ENCODE data around the gene PPRC1. TPM values are rescaled to one million over a fixed set of nuclear protein-coding genes. Genes with fewer than 3 reads are reported as not detected.

The PPRC1 gene
- total and polyA plus RNA-seq, 2 donors (not counting 1 experiment from before 2014, with no cell fraction given), result 23.3 to 36.3 TPM

DNA sequence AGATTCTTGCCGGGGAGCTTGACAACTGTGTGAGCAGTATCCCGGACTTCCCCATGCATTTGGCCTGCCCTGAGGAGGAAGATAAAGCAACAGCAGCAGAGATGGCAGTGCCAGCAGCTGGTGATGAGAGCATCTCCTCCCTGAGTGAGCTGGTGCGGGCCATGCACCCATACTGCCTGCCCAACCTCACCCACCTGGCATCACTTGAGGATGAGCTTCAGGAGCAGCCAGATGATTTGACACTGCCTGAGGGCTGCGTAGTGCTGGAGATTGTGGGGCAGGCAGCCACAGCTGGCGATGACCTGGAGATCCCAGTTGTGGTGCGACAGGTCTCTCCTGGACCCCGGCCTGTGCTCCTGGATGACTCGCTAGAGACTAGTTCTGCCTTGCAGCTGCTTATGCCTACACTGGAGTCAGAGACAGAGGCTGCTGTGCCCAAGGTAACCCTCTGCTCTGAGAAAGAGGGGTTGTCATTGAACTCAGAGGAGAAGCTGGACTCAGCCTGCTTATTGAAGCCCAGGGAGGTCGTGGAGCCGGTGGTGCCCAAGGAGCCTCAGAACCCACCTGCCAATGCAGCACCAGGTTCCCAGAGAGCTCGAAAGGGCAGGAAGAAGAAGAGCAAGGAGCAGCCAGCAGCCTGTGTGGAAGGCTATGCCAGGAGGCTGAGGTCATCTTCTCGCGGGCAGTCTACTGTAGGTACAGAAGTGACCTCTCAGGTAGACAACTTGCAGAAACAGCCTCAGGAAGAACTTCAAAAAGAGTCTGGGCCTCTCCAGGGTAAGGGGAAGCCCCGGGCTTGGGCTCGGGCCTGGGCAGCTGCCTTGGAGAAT, 6.7 kb downstream of the PPRC1 start:
- no peak overlapping the region for H3K4me2 ChIP-seq (replicated peaks; ENCODE audit: low read depth, low read length, poor library complexity, severe bottlenecking)
- no peaks in the 10 kb centered on the region for H3K27me3 Mint-ChIP-seq
- peaks cover 17% of the 10 kb centered on the region for H3K4me1 Mint-ChIP-seq
- no peak overlapping the region for H3K27ac ChIP-seq (ENCODE audit: low read length in 2 of 2)
- peaks cover 0 to 51% of the 10 kb centered on the region in 2 experiments for H3K36me3 ChIP-seq (replicated peaks in 1 of 2; ENCODE audit: control extremely low read depth in 1 of 2, control insufficient read depth in 1 of 2, extremely low read depth in 1 of 2, insufficient read depth in 2 of 2, low read length in 1 of 2)
- H3K27me3 ChIP-seq (replicated peaks in 1 of 4; ENCODE audit: control extremely low read depth in 1 of 4, control insufficient read depth in 3 of 4, insufficient read depth in 4 of 4, low read length in 3 of 4), result no peaks in the 10 kb centered on the region
- 98% methylated on average over 13 of the region's 15 CpGs for WGBS (ENCODE audit: insufficient coverage)
- H3K4me1 ChIP-seq (ENCODE audit: control insufficient read depth in 2 of 2, insufficient read depth in 2 of 2, low read length in 2 of 2), result peaks cover 6 to 8% of the 10 kb centered on the region in 2 donors
- TF ChIP-seq EZH2 (IDR thresholded peaks at IDR 0.05; ENCODE audit: borderline replicate concordance, insufficient read depth, low read depth, low read length, poor library complexity, severe bottlenecking), result no peak
- TF ChIP-seq, protein P1, sequence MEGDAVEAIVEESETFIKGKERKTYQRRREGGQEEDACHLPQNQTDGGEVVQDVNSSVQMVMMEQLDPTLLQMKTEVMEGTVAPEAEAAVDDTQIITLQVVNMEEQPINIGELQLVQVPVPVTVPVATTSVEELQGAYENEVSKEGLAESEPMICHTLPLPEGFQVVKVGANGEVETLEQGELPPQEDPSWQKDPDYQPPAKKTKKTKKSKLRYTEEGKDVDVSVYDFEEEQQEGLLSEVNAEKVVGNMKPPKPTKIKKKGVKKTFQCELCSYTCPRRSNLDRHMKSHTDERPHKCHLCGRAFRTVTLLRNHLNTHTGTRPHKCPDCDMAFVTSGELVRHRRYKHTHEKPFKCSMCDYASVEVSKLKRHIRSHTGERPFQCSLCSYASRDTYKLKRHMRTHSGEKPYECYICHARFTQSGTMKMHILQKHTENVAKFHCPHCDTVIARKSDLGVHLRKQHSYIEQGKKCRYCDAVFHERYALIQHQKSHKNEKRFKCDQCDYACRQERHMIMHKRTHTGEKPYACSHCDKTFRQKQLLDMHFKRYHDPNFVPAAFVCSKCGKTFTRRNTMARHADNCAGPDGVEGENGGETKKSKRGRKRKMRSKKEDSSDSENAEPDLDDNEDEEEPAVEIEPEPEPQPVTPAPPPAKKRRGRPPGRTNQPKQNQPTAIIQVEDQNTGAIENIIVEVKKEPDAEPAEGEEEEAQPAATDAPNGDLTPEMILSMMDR (IDR thresholded peaks at IDR 0.05), result no peak
- no peak overlapping the region for H3K4me3 ChIP-seq (ENCODE audit: control extremely low read depth in 1 of 5, extremely low read depth in 1 of 5, insufficient read depth in 1 of 5, low read depth in 2 of 5, low read length in 4 of 5)
- no peak overlapping the region for H3K4me3 Mint-ChIP-seq
- no peak overlapping the region for H3K9ac ChIP-seq (ENCODE audit: low read length)
- no peak overlapping the region for H3K27ac Mint-ChIP-seq
- H3K9me3 Mint-ChIP-seq (ENCODE audit: insufficient read depth), result no peaks in the 10 kb centered on the region
- ChIA-PET CTCF (interaction anchor here (1.2 kb wide), 1 partner anchor 66 kb away, joined by 3 read pairs; no protein-coding TSS in a partner anchor), POLR2A (no interaction called here)
- no peak for ATAC-seq (ENCODE audit: low read depth)
- no peak for DNase-seq
- peaks cover 70% of the 10 kb centered on the region for H3K79me2 ChIP-seq (ENCODE audit: control insufficient read depth, insufficient read depth, low read length)
- intact Hi-C loops (cut with micrococcal nuclease), result loop anchor here (10.0 kb wide), 1 partner anchor 775 kb away; the partner anchor contains the start of gene CNNM2
- peaks cover 64% of the 10 kb centered on the region for H4K20me1 ChIP-seq (ENCODE audit: control insufficient read depth, insufficient read depth, low read length, poor library complexity, severe bottlenecking)
- H2AFZ ChIP-seq (ENCODE audit: insufficient read depth, low read depth, low read length, poor library complexity, severe bottlenecking), result no peak overlapping the region
- H3K9me3 ChIP-seq (ENCODE audit: control extremely low read depth in 1 of 3, control insufficient read depth in 2 of 3, insufficient read depth in 1 of 3, low read length in 2 of 3), result no peaks in the 10 kb centered on the region

DNA sequence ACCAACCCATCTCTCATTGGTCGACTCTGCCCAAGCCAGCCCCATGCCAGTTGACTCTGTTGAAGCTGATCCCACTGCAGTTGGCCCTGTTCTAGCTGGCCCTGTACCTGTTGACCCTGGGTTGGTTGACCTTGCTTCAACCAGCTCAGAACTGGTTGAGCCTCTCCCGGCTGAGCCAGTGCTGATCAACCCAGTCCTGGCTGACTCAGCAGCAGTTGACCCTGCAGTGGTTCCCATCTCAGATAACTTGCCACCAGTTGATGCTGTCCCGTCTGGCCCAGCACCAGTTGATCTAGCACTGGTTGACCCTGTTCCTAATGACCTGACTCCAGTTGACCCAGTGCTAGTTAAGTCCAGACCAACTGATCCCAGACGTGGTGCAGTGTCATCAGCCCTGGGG, 7.4 kb downstream of the PPRC1 start:
- ATAC-seq (ENCODE audit: low read depth) (no peak), DNase-seq (no peak)
- Histone ChIP-seq H3K36me3 (replicated peaks in 1 of 2; ENCODE audit: control extremely low read depth in 1 of 2, control insufficient read depth in 1 of 2, extremely low read depth in 1 of 2, insufficient read depth in 2 of 2, low read length in 1 of 2) (peaks cover 0 to 56% of the 10 kb centered on the region in 2 experiments), H3K9me3 (ENCODE audit: control extremely low read depth in 1 of 3, control insufficient read depth in 2 of 3, insufficient read depth in 1 of 3, low read length in 2 of 3) (no peaks in the 10 kb centered on the region), H3K4me3 (ENCODE audit: control extremely low read depth in 1 of 5, extremely low read depth in 1 of 5, insufficient read depth in 1 of 5, low read depth in 2 of 5, low read length in 4 of 5) (no peak overlapping the region), H3K79me2 (ENCODE audit: control insufficient read depth, insufficient read depth, low read length) (peaks cover 63% of the 10 kb centered on the region), H3K9ac (ENCODE audit: low read length) (no peak overlapping the region), H3K27ac (ENCODE audit: low read length in 2 of 2) (no peak overlapping the region), H3K4me1 (ENCODE audit: control insufficient read depth in 2 of 2, insufficient read depth in 2 of 2, low read length in 2 of 2) (peaks cover 0 to 7% of the 10 kb centered on the region in 2 donors), H3K27me3 (replicated peaks in 1 of 4; ENCODE audit: control extremely low read depth in 1 of 4, control insufficient read depth in 3 of 4, insufficient read depth in 4 of 4, low read length in 3 of 4) (no peaks in the 10 kb centered on the region), H4K20me1 (ENCODE audit: control insufficient read depth, insufficient read depth, low read length, poor library complexity, severe bottlenecking) (peaks cover 56% of the 10 kb centered on the region), H3K4me2 (replicated peaks; ENCODE audit: low read depth, low read length, poor library complexity, severe bottlenecking) (no peak overlapping the region), H2AFZ (ENCODE audit: insufficient read depth, low read depth, low read length, poor library complexity, severe bottlenecking) (no peak overlapping the region)
- POLR2A ChIA-PET, result no interaction called here
- WGBS (ENCODE audit: insufficient coverage), result 89% methylated on average over 4 of the region's 4 CpGs
- CTCF ChIA-PET, result no interaction called here
- intact Hi-C loops (cut with micrococcal nuclease), result no loop called here
- Mint-ChIP-seq H3K4me1 (peaks cover 11% of the 10 kb centered on the region), H3K4me3 (no peak overlapping the region), H3K27ac (no peak overlapping the region), H3K9me3 (ENCODE audit: insufficient read depth) (no peaks in the 10 kb centered on the region), H3K27me3 (no peaks in the 10 kb centered on the region)
- TF ChIP-seq EZH2 (IDR thresholded peaks at IDR 0.05; ENCODE audit: borderline replicate concordance, insufficient read depth, low read depth, low read length, poor library complexity, severe bottlenecking), result no peak
- TF ChIP-seq, protein P1 (IDR thresholded peaks at IDR 0.05), result no peak
